UCSD-AML1 (cell line): ENCODE results near the gene MPDU1.
"Not testable (repeated sequence)": the region's sequence is repeated elsewhere in the genome, so short reads cannot be mapped to it uniquely, and the experiment has no call there.

Experiments used
- DNase-seq: peaks from one replicate; lab custom pipeline; 2025; ENCODE audit not compliant: unreplicated experiment; lab: John Stamatoyannopoulos, UW

The MPDU1 gene

DNA sequence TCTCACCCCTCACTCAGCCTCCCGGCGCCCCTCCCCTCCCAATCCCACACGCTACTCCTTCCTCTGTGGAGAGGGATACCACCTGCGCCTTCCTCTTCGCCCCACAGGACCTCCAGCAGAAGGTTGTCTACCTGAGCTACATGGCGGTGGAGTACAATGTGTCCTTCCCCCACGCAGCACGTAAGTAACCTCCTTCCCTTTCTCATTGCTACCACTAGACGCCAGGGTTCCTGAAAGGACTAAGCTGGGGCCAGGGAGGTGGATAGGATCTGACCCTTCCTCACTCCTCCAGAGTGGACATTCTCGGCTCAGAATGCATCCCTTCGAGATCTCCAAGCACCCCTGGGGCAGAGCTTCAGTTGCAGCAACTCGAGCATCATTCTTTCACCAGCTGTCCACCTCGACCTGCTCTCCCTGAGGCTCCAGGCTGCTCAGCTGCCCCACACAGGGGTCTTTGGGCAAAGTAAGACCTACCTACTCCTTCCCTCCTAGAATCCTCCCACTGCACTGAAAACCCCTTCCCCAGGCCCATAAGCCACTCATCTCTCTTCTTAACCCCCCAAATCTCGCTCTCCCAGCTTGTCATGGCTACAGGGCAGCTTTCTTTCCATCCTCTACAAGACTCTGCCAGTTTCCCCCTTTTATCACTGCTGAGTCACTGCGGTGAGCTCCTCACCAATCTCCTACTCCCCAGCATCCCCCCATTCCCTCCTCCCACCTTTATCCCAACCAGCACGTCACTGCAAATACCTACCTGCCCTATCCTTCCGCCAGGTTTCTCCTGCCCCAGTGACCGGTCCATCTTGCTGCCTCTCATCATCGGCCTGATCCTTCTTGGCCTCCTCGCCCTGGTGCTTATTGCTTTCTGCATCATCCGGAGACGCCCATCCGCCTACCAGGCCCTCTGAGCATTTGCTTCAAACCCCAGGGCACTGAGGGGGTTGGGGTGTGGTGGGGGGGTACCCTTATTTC lies 2.8 kb upstream of the MPDU1 start:
- no peak for DNase-seq

DNA sequence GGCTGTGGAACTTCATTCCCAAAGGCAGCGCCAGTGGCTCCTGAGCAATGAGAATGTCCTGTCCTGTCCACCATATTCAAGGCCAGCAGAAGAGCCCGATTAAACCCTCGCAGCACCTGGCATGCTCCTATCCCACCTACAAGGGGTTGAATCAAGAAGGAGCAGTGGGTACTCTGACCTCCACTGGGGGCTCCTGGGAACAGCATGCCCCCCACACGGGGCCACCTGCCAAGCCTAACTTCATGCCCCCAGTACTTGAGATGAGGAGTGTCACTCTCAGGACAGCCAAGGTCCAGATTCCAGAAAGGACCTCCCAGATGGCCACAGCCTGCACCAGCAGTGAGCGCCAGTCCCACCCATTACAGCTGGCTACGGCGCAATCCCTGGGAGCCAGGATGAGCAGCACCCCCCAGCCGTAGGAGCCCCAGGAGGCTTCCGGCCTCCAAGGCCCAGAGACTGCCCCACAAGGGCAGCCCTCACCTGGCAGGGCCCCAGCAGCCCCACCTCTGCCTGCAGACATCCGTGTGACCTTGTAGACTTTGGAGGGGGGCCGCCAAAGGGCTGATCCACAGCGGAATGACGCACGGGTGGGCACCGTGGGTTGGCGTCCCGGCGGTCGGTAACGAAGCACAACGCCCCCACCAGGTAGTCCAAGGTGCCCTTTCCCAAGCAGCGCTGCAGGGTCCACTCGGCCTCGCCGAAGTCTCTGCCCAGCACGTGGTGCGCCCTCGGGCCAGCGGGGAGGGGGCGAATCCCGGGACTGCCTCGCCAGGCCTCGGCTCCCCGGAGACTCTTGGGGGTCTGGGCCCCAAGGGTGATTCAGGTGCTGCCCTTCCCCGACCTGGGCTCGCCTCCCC lies 1.0 kb upstream of the MPDU1 start:
- DNase-seq, result no peak

DNA sequence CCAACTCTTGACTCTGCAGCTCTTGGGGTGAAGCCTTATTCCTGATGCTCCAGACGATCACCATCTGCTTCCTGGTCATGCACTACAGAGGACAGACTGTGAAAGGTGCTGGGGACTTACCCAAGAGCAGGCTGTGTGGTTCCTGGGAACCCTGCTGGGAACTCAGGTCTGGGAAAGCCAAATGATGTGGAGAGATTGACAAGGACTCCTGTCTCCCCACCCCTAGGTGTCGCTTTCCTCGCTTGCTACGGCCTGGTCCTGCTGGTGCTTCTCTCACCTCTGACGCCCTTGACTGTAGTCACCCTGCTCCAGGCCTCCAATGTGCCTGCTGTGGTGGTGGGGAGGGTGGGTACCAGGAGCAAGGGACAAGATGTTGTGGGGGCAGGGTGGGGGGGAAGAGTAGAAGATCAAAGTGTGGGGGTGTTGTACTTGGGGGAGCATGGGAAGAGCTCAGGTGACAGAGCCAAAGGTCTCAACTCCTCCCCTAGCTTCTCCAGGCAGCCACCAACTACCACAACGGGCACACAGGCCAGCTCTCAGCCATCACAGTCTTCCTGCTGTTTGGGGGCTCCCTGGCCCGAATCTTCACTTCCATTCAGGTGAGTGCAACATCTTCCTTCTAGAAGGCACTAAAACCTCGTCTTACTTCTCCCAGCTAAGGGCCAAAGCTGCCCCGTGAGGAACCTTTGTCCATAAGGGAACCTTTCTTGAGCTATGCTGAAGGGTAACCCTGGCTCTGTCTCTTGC lies 3.2 kb downstream of the MPDU1 start:
- DNase-seq, result no peak

DNA sequence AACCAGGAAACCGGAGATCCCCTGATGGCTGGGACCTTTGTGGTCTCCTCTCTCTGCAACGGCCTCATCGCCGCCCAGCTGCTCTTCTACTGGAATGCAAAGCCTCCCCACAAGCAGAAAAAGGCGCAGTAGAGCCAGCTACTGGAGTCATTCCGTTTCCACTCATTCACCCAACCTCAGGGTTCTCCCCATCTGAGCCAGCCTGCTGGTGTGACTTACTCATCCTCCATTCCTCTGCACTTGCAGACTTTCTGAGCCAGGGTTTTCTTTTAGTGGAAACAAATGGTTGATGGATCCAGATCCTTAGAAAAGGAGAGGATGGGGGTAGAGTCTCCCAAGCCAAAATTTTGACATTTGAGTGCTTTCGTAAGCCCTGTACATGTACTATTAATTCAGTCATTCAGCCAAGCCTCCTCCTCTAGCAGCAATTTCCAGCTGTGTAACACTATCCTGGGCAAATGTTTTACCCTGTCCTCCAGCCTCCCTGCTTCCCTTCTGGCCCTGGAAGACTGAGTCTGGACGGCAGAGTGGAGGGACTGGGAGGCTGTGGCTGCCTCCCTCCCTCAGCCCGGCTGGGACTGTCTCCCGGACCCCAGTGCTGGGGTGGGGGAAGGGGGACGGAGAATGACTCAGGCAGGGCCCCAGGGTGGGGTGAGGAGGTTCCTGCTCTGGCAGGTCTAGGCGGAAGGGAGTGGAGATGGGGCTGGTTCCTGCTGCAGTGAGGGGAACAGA lies 3.9 kb downstream of the MPDU1 start:
- no peak for DNase-seq

DNA sequence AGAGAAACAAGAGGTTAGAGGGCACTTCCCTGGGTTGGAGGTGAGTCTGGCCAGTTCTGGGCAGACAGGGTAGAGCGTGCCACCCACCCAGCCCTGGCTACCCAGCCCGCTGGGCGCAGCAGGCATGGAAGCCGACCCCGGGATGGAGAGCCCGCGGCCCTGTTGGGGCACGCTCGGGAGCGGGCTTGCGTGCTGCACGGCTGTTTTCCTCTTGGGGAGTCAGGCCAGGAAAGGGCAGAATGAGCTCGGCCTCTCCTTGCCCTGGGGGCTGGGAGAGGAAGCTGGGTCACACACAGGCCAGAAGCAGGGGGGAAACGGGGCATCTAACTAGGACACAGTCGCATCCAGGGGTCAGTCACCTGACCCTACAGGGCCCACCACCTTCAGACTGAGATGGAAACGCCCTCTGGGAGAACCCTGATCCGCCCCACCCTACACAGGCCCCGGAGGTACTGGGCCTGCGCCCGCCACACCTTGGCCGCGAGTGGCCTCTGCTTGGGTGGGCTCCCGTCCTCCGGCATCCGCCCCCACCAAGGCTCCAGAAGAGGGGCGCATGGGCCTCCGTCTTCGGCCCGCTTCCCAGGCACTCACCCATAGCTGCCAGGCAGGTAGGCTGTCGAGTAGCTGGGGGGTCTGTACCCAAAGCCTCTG lies 5.0 kb downstream of the MPDU1 start:
- DNase-seq, result no peak

DNA sequence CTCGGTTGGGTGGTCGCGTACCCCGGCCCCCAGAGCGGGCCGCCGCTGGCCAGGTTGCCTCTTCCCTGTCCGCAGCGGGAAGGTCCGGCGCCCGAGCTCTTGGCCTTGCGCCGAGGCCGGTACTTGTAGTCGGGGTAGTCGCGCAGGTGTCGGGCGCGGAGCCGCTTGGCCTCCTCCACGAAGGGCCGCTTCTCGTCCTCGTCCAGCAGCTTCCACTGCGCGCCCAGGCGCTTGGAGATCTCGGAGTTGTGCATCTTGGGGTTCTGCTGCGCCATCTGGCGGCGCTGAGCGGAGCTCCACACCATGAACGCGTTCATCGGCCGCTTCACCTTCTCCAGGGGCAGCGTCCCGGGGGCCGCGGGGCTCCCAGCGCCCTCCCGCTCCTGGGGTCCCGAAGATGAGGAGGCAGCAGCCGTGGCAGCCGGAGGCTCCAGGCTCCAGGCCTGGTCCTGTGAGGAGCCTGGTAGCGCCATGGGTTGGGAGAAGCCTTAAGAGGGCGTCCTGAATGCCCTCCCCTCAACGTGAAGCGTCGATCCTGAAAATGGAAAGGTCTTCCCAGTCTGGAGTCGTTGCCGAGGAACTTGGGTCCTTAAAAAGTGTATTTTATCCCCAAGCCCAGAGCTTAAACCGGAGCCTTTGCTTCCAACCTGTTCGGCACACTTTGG lies 5.7 kb downstream of the MPDU1 start:
- no peak for DNase-seq

DNA sequence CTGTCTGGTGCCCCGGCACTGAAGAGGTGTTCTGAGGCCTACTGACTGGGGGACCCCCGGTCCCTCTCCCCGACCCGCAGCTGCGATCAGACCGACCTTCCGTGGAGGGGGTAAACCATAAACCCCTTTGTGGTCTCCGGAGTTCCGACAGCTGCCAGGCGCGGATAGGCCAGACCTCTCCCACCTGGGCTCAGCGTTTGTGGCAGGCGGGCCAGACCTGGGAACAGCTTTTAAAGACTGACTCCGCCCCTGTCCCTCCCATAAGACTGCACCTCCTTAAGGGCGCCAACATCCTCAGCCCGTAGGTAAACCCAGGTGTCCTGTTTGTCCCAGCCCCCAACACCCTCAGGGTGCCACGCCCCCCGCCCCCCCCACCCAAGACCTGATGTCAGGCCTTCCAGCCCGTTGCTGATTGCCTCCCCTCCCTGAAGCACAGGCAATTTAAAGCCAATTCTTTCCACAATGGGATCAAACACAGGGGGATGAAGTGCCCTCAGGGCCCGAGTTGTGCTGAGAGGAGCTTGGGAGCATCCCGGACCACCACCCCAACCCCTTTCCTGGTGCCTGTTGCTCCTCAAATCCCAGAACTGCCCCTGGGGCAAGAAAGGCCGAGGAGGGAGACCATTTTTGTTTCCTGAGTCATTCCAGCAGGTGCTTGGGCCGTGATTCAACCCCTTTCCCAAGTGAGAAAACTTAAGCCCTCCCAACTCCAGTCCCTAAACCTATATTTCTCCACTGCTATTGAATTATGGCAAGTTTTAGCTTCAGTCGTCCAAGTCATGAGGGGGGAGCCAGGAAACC lies 6.4 kb downstream of the MPDU1 start, which contains the start of gene SOX15:
SOX15 (minus strand) TSS at position 204 of the 801 bp plus-strand sequence. CDS start 418 bp downstream, outside the sequence.
- no peak for DNase-seq

DNA sequence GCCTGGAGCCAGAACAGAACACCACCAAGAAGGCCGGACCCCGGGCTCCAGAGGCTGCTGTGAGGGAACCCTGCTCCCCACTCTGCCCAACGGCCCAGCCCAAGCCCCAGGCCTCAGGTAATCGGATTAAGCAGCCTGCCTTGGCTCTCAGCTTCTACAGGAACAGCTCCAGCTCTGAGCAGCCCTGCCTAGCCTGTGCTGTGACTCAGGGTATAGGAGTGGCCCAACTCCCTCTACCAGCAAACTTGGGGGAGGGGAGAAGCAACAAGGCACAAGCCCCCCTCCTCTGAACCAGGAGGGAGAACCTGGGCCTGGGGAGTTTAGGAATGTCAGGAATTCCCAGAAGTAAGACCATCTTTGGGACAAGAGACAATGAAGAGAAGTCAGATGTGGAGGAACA lies 7.1 kb downstream of the MPDU1 start:
- DNase-seq, result no peak

DNA sequence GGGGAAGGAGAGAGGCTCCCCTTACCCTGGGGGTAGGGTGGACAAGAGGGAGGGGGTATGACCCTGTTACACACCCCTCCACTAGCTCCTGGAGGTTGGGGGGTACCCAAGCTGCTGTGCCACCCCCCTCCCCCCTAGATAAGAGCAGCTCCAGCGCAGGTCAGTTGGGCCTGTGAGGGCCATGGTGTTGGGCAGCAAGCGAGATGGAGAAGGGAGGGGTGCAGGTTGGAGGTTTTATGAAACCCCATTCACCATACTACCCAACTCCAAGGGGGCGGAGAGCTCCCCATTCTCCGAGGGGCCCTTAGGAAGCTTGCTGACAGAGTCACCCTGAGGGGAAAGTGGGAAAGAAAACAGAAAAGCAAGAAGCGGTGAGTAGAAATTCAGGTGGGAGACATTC lies 7.9 kb downstream of the MPDU1 start:
- no peak for DNase-seq

DNA sequence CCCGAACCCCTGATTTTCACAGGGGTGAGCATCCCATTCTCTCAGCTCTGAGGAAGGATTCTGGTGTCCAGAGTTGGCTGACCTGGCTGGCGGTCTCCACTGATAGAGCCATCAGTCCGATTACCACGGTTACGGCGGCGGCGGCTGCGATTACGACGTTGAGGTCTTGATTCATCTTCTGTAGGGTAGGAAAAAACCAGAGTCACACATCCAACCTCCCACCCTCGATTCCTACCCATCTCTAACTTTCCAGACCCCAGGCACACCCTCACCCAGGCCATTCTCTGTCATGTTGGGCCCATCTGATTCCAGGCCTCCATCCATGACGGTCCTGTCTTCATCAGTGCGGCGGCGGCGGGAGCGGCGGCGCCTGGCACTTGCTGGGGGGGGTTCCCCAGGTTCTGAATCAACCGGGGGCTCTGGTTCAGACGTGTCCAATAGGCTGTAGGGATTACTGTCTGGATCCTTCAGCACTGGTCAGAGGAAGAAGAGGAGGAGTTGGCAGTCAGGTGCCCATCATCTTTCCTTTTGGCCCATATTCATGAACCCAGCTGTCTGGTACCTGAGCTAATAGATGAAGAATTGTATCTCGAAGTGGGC lies 8.9 kb downstream of the MPDU1 start:
- no peak for DNase-seq

DNA sequence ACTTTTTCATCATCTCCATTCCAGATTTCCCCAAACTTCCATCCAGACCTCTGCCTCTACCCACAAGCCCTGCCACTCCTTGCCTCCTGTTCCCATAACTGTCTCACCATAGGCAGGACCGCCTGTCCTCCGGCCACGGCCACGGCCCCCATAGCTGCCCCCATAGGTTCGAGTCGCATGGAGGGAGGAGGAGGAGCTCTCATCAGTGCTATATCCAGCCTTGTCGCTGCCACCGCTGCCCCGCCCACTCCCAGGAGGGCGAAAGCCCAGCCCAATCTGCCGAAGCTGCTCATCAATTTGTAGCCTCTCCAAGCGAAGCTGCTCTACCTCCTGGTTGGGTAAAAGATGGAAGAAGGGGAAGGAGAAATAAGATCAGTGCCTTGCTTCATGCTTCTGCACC lies 9.6 kb downstream of the MPDU1 start:
- DNase-seq, result no peak

DNA sequence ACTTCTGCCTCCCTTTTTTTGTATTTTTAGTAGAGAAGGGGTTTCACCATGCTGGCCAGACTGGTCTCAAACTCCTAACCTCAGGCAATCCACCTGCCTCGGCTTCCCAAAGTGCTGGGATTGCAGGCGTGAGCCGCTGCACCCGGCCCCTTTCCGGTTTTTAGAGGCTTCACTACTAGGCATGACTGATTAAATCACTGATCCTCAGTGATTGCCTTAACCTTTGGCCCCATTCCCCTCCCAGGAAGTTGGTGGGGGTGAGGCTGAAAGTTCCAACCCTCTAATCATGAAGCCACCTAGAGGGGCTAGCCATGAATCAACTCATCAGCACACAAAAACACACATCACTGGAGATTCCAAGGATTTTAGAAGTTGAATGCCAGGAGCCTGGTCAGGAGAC lies 13.9 kb downstream of the MPDU1 start:
- DNase-seq, result not testable (repeated sequence)

DNA sequence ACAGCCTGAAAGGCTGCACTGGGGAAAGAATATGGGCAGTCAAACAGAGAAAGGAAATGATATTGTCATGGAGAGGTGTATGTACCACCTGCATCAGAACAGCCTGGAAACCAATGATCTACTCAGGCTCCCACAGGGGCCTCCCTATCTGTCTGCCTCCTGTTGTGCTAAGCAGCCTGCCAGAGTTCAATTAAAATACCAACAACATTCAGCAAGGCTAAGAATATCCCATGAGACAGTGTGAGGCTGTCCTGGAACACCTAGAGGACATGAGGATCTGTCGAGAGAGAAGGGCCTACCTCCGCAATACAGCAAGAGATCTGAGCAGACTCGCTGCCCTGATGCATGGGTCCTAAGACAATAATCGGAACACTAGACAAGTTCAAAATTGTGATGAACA lies 22.6 kb downstream of the MPDU1 start:
- DNase-seq, result no peak

DNA sequence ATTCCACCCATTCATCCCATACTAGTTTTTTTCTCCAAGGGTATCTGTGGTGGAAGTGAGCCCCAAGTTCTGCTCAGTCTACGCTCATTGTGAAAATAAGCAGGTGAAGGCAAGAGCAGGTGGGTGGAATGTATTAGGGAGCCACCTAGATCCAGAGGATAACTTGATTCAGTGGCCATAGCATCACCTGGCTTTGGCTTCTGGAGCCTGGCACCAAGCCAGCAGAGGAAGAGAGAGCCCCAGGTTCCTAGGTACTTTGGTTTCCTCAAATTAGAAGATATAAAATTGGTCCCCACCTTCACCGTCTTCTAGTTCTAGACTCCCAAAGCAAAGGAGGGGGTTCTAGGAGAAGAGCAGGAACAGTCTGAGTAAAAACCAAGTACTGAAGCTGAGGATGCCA lies 27.0 kb downstream of the MPDU1 start:
- no peak for DNase-seq

DNA sequence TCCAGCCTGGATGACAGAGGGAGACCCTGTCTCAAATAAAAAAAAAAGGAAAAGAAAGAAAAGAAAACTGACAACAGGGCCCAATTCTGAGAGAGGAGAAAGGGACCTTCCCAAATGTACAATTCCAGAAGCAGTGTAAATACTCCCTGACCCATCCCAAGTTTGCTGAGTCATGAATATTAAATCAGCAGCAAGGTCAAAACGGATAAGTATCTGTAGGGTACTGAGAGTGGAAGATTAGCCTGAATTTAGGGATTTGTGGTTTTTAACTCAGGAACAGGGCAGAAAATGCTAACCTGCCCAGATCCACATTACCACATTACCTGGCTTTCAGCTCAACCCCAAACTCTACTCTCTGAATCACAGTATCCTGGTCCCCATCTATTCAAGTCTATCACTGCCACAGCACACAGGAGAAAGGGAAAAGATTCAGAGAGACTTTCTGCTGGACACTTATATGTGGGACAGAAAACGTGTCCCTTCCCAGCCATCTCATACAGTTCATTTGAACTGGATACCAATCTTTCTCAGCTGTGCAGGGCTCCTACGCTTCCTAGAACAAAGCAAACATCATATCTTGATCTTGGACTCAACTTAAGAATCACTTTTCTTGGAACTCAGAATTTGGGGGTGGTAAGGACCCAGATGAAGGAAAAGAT lies 28.1 kb downstream of the MPDU1 start:
- no peak for DNase-seq

DNA sequence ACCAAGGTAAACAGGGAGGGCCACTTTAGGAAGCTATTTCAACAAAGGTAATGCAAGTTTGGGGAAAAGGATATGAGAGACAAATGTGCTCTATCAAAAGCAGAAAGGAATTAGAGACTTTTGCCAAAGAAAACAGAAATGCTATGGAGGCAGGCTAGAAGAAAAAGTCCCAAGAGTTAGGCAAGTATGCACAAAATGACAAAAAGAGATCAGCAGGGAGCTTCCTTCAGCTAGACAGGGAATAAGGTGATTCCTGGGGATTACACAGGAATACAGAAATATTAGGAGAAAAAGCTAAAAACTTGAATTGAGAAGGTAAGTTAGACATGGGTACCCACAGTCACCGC lies 28.6 kb downstream of the MPDU1 start:
- no peak for DNase-seq

DNA sequence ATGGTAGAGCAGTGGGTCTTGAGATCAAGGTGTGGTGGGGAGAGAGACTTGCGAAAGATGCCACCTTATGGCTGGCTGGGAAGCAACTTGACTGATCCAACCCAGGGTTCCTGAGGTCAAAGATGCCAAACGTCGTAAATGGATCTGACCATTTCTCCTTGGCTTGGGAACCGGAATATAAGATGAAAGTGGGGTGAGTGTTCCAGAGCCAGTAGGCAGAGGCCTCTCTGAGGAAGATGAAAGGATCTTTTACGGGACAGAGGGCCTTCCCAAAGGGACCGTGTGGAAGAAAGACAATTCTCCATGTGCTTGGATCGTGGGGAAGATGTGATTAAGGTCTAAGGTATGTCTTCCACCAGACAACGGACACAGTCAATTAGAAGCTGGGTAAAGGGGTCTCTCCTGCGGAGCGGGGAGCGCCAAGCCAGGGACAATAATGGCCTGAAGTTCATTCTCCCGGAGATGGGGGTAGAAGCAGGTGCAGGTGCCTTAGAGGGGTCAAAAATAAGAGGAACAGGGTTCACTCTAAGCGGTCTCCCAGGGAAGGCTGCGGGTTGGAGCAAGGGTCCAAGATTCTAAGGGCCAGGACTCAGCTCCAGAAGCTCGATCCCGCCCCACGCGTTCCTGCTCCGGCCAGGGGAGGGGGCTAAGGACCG lies 30.2 kb downstream of the MPDU1 start:
- DNase-seq, result no peak
